H9 (cell line): Measurements from ENCODE around the gene NAT8. TPM values are rescaled to one million over a fixed set of nuclear protein-coding genes. Genes with fewer than 3 reads are reported as not detected.
"Not testable (repeated sequence)": the region's sequence is repeated elsewhere in the genome, so short reads cannot be mapped to it uniquely, and the experiment has no call there.

Source experiments
- DNase-seq: peaks from one replicate; pipeline ENCODE4 v3.0.0-alpha.2; 2017
- H2AFZ ChIP-seq: one replicate; pipeline ENCODE4 v1.6.1; 2013; ENCODE audit warnings: mild to moderate bottlenecking, low read length, control low read depth, moderate library complexity
- H2AK5ac ChIP-seq: 2 replicates; pipeline ENCODE4 v1.6.1; 2013; ENCODE audit warnings: low read length, control low read depth, mixed read lengths; ENCODE audit not compliant: insufficient read length
- H2BK120ac ChIP-seq: one replicate; pipeline ENCODE4 v1.6.1; 2013; ENCODE audit warnings: low read depth, mild to moderate bottlenecking, low read length, control low read depth, inconsistent platforms; ENCODE audit not compliant: poor library complexity, severe bottlenecking
- H2BK12ac ChIP-seq: 2 replicates; pipeline ENCODE4 v1.6.1; 2013; ENCODE audit warnings: low read length, control low read depth, mixed read lengths, low read depth; ENCODE audit not compliant: insufficient read length
- H2BK15ac ChIP-seq: 2 replicates; pipeline ENCODE4 v1.6.1; 2013; ENCODE audit warnings: low read depth, low read length, control low read depth
- H2BK20ac ChIP-seq: one replicate; pipeline ENCODE4 v1.6.1; 2013; ENCODE audit warnings: low read depth, mild to moderate bottlenecking, low read length, control low read depth, inconsistent platforms; ENCODE audit not compliant: poor library complexity, severe bottlenecking
- H2BK5ac ChIP-seq: 2 replicates; pipeline ENCODE4 v1.6.1; 2013; ENCODE audit warnings: low read length, control low read depth, mixed read lengths; ENCODE audit not compliant: insufficient read length
- H3K14ac ChIP-seq: 2 replicates; pipeline ENCODE4 v1.6.1; 2013; ENCODE audit warnings: low read length, control low read depth; ENCODE audit not compliant: insufficient read depth
- H3K18ac ChIP-seq: 2 replicates; pipeline ENCODE4 v1.6.1; 2013; ENCODE audit warnings: low read depth, mild to moderate bottlenecking, mixed read lengths, low read length, control low read depth; ENCODE audit not compliant: insufficient read length
- H3K23ac ChIP-seq: 2 replicates; pipeline ENCODE4 v1.6.1; 2013; ENCODE audit warnings: low read length, control low read depth, mixed read lengths, low read depth; ENCODE audit not compliant: insufficient read length
- H3K23me2 ChIP-seq: 2 replicates; pipeline ENCODE4 v1.6.1; 2013; ENCODE audit warnings: low read depth, mild to moderate bottlenecking, mixed read lengths, low read length, control low read depth; ENCODE audit not compliant: insufficient read length, poor library complexity, severe bottlenecking
- H3K27ac ChIP-seq: 2 replicates; pipeline ENCODE4 v1.5.1; 2013; ENCODE audit warnings: low read length, control low read depth, mixed read lengths, low read depth; ENCODE audit not compliant: insufficient read length
- H3K27me3 ChIP-seq: 2 replicates; pipeline ENCODE4 v1.6.1; 2013; ENCODE audit warnings: low read length, control low read depth, inconsistent platforms; ENCODE audit not compliant: insufficient read depth
- H3K4ac ChIP-seq: 2 replicates; pipeline ENCODE4 v1.6.1; 2013; ENCODE audit warnings: low read depth, mild to moderate bottlenecking, control low read depth, inconsistent platforms, low read length, moderate library complexity
- H3K4me1 ChIP-seq: 2 replicates; pipeline ENCODE4 v1.6.1; 2013; ENCODE audit warnings: low read length, control low read depth, inconsistent platforms; ENCODE audit not compliant: insufficient read depth
- H3K4me2 ChIP-seq: 2 replicates; pipeline ENCODE4 v1.6.1; 2013; ENCODE audit warnings: low read length, control low read depth, mixed read lengths; ENCODE audit not compliant: insufficient read length, insufficient read depth
- H3K56ac ChIP-seq: 2 replicates; pipeline ENCODE4 v1.6.1; 2013; ENCODE audit warnings: low read depth, mild to moderate bottlenecking, mixed read lengths, low read length, control low read depth; ENCODE audit not compliant: insufficient read length
- H3K79me1 ChIP-seq: 2 replicates; pipeline ENCODE4 v1.6.1; 2013; ENCODE audit warnings: low read depth, mild to moderate bottlenecking, moderate library complexity, low read length, control low read depth, inconsistent platforms; ENCODE audit not compliant: insufficient read depth, poor library complexity, severe bottlenecking
- H3K79me2 ChIP-seq: 2 replicates; pipeline ENCODE4 v1.6.1; 2013; ENCODE audit warnings: low read length, control low read depth, inconsistent platforms; ENCODE audit not compliant: insufficient read depth
- H3K9ac ChIP-seq: 2 replicates; pipeline ENCODE4 v1.6.1; 2013; ENCODE audit warnings: low read length, control low read depth, mixed read lengths; ENCODE audit not compliant: insufficient read length; ENCODE audit errors: extremely low read depth
- H3K9me3 ChIP-seq: one replicate; pipeline ENCODE4 v1.6.1; 2013; ENCODE audit warnings: low read depth, low read length, inconsistent platforms; ENCODE audit not compliant: control insufficient read depth
- H3T11ph ChIP-seq: one replicate; pipeline ENCODE4 v1.6.1; 2013; ENCODE audit warnings: mild to moderate bottlenecking, low read length, control low read depth, inconsistent platforms
- H4K20me1 ChIP-seq: one replicate; pipeline ENCODE4 v1.6.1; 2013; ENCODE audit not compliant: control insufficient read depth, insufficient read length, insufficient read depth
- H4K5ac ChIP-seq: 2 replicates; pipeline ENCODE4 v1.6.1; 2013; ENCODE audit warnings: low read depth, mild to moderate bottlenecking, mixed read lengths, low read length, control low read depth; ENCODE audit not compliant: insufficient read length
- H4K8ac ChIP-seq: replicated peaks from 2 replicates; pipeline ENCODE4 v1.6.1; 2013; ENCODE audit warnings: low read length, control low read depth, mixed read lengths, low read depth; ENCODE audit not compliant: insufficient read length
- H4K91ac ChIP-seq: 2 replicates; pipeline ENCODE4 v1.6.1; 2013; ENCODE audit warnings: low read depth, mild to moderate bottlenecking, moderate library complexity, mixed read lengths, low read length, control low read depth; ENCODE audit not compliant: insufficient read length
- H3K27ac Mint-ChIP-seq, 3 experiments: 2 replicates in 2 of 3; 3 replicates in 1 of 3; pipeline ENCODE4 v1.8.0; 2020 to 2021; ENCODE audit warnings: mixed read lengths in 3 of 3, mild to moderate bottlenecking in 1 of 3, moderate library complexity in 1 of 3
- H3K27me3 Mint-ChIP-seq: 2 replicates; pipeline ENCODE4 v1.8.0; 2021; ENCODE audit warnings: low read depth, mild to moderate bottlenecking, moderate library complexity, mixed read lengths
- H3K36me3 Mint-ChIP-seq, 3 experiments: 2 replicates in 2 of 3; 3 replicates in 1 of 3; pipeline ENCODE4 v1.8.0; 2020 to 2021; ENCODE audit warnings: low read depth in 3 of 3, mixed read lengths in 3 of 3; ENCODE audit not compliant: insufficient read depth in 1 of 3
- H3K4me1 Mint-ChIP-seq, 2 experiments: 2 replicates each; pipeline ENCODE4 v1.8.0; 2020; ENCODE audit warnings: mixed read lengths in 2 of 2
- H3K4me3 Mint-ChIP-seq, 2 experiments: 2 replicates in 1 of 2; 3 replicates in 1 of 2; pipeline ENCODE4 v1.8.0; 2020 to 2021; ENCODE audit warnings: mild to moderate bottlenecking in 2 of 2, mixed read lengths in 2 of 2, moderate library complexity in 1 of 2
- H3K9me3 Mint-ChIP-seq, 2 experiments: 2 replicates in 1 of 2; 3 replicates in 1 of 2; pipeline ENCODE4 v1.8.0; 2020; ENCODE audit warnings: mild to moderate bottlenecking in 2 of 2, mixed read lengths in 2 of 2, moderate library complexity in 1 of 2
- WGBS: extraction: QIAGEN DNeasy Blood & Tissue Kit; methylation state at CpG from one replicate; pipeline ENCODE4 v1.1.7; 2013; ENCODE audit warnings: missing lambda C conversion rate, low lambda C conversion rate, mixed read lengths; ENCODE audit not compliant: insufficient read length; ENCODE audit errors: extremely low coverage; 5-methylcytosine and 5-hydroxymethylcytosine counted together
- total RNA-seq: library from RNA; stranded (reverse); gene quantifications from 2 replicates; pipeline ENCODE4 v1.2.1, GENCODE V29; 2021

Gene NAT8
- total RNA-seq, 1 experiment from 2014 or later: not detected

DNA sequence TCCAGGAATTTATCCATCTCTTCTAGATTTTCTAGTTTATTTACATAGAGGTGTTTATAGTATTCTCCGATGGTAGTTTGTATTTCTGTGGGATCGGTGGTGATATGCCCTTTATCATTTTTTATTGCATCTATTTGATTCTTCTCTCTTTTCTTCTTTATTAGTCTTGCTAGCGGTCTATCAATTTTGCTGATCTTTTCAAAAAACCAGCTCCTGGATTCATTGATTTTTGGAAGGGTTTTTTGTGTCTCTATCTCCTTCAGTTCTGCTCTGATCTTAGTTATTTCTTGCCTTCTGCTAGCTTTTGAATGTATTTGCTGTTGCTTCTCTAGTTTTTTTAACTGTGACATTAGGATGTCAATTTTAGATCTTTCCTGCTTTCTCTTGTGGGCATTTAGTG is 25.0 kb upstream of the NAT8 start:
- not testable (repeated sequence) for H3T11ph ChIP-seq, H3K27ac ChIP-seq, H3K18ac ChIP-seq, H3K23me2 ChIP-seq, H2BK120ac ChIP-seq, H3K79me2 ChIP-seq, H3K4me3 Mint-ChIP-seq, H3K79me1 ChIP-seq, H2BK15ac ChIP-seq, H4K5ac ChIP-seq, H3K4me2 ChIP-seq, H3K9me3 ChIP-seq, H4K8ac ChIP-seq, H3K4me1 Mint-ChIP-seq, H2BK12ac ChIP-seq, H3K14ac ChIP-seq, H2AFZ ChIP-seq, H3K36me3 Mint-ChIP-seq, H3K56ac ChIP-seq, H3K9ac ChIP-seq, H2BK5ac ChIP-seq, H3K4ac ChIP-seq, H3K27ac Mint-ChIP-seq, H3K27me3 ChIP-seq, DNase-seq, H2AK5ac ChIP-seq, H3K4me1 ChIP-seq, H3K23ac ChIP-seq, H4K91ac ChIP-seq, H4K20me1 ChIP-seq, H2BK20ac ChIP-seq
- Mint-ChIP-seq H3K9me3 (peaks cover 12 to 20% of the 10 kb centered on the region in 2 experiments; a peak in 2 of 5 replicates), H3K27me3 (peaks cover 62% of the 10 kb centered on the region)
- WGBS: no CpG with 5 or more reads among the region's 3 CpGs
